Spleen (tissue), 7 donors: ENCODE measurements around the gene SPON1.

Experiments used
- CTCF ChIP-seq, 11 experiments: fragments of 200-600 bp in 7 of 11; fragments of 450-650 bp in 4 of 11; sonication (generic) in 4 of 11; IDR thresholded peaks in 8 of 11; conservative IDR thresholded peaks in 3 of 11; 1 replicate in 7 of 11; 2 replicates in 4 of 11; pipeline versions ENCODE4 v1.4.0 to v1.8.0; 2016 to 2021; ENCODE audit warnings: antibody characterized with exemption in 11 of 11, inconsistent platforms in 4 of 11, mild to moderate bottlenecking in 1 of 11
- POLR2A ChIP-seq, 3 donors: fragments of 450-650 bp; IDR thresholded peaks; one replicate each; pipeline ENCODE4 v1.5.1; 2017; ENCODE audit warnings: antibody characterized with exemption in 3 of 3, mild to moderate bottlenecking in 1 of 3
- donor health status: DM: no; HTN: no; CAD: no; lungs with moderate emphysema.
- donor health status: DM: no; HTN: no; CAD: no.
- donor health status: DM: no; HTN: no; CAD: no.

- no peak for TF ChIP-seq CTCF (IDR thresholded peaks at IDR 0.05 in 8 of 11, conservative IDR thresholded peaks at IDR 0.05 in 3 of 11)
- TF ChIP-seq POLR2A (IDR thresholded peaks at IDR 0.05), result no peak
Observed at GRCh38 chr11:14058061-14058460, 95.5 kb downstream of the SPON1 start.
